Prostate gland (tissue), 2 donors: Measurements from ENCODE around the gene METAP2.

Experiments used
- POLR2A ChIP-seq: fragments of 450-650 bp; IDR thresholded peaks from one replicate; pipeline ENCODE4 v1.6.1; 2016; ENCODE audit warnings: antibody characterized with exemption, mild to moderate bottlenecking
- TF ChIP-seq, protein P1 (sequence below), 4 experiments: fragments of 200-600 bp in 2 of 4; fragments of 450-650 bp in 2 of 4; sonication (generic) in 2 of 4; IDR thresholded peaks; 1 replicate in 3 of 4; 2 replicates in 1 of 4; pipeline ENCODE4 v1.5.1; 2016 to 2019; ENCODE audit warnings: antibody characterized with exemption in 4 of 4, mild to moderate bottlenecking in 2 of 4, moderate library complexity in 2 of 4

- TF ChIP-seq, protein P1, sequence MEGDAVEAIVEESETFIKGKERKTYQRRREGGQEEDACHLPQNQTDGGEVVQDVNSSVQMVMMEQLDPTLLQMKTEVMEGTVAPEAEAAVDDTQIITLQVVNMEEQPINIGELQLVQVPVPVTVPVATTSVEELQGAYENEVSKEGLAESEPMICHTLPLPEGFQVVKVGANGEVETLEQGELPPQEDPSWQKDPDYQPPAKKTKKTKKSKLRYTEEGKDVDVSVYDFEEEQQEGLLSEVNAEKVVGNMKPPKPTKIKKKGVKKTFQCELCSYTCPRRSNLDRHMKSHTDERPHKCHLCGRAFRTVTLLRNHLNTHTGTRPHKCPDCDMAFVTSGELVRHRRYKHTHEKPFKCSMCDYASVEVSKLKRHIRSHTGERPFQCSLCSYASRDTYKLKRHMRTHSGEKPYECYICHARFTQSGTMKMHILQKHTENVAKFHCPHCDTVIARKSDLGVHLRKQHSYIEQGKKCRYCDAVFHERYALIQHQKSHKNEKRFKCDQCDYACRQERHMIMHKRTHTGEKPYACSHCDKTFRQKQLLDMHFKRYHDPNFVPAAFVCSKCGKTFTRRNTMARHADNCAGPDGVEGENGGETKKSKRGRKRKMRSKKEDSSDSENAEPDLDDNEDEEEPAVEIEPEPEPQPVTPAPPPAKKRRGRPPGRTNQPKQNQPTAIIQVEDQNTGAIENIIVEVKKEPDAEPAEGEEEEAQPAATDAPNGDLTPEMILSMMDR (IDR thresholded peaks at IDR 0.05): no peak
- no peak for TF ChIP-seq POLR2A
Observed at GRCh38 chr12:95484524-95484923, 10.6 kb downstream of the METAP2 start.
